Brain microvascular endothelial cell (primary cell): Measurements from ENCODE around the gene PFDN1.

Experiments
- DNase-seq: peaks from one replicate; pipeline ENCODE4 v3.0.0-alpha.2; 2020
- H3K27ac ChIP-seq: fragments of 250-450 bp; sonication (Bioruptor Pico); 2 replicates; pipeline ENCODE4 v1.5.1; 2020; ENCODE audit warnings: mild to moderate bottlenecking, moderate library complexity
- H3K27me3 ChIP-seq: fragments of 250-450 bp; sonication (Bioruptor Pico); replicated peaks from 2 replicates; pipeline ENCODE4 v1.5.1; 2020; ENCODE audit warnings: mild to moderate bottlenecking
- H3K36me3 ChIP-seq: fragments of 250-450 bp; sonication (Bioruptor Pico); replicated peaks from 2 replicates; pipeline ENCODE4 v1.5.1; 2020; ENCODE audit warnings: mild to moderate bottlenecking
- H3K4me3 ChIP-seq: 2 replicates; pipeline ENCODE4 v1.5.1; 2011; ENCODE audit warnings: low read depth, mild to moderate bottlenecking, control low read depth, low read length, moderate library complexity
- in situ Hi-C: cut with HindIII; loops from 2 replicates; pipeline ENCODE4 v1.10.0; 2017; ENCODE audit warnings: low sequenced_read_pairs, low pct_ligation_motif_present
- TF ChIP-seq, protein P1 (sequence below): IDR thresholded peaks from 2 replicates; pipeline ENCODE4 v1.5.1; 2011; ENCODE audit warnings: low read depth, mild to moderate bottlenecking, moderate library complexity, low read length, control low read depth, inconsistent platforms; ENCODE audit errors: missing control alignments

PFDN1 gene

DNA sequence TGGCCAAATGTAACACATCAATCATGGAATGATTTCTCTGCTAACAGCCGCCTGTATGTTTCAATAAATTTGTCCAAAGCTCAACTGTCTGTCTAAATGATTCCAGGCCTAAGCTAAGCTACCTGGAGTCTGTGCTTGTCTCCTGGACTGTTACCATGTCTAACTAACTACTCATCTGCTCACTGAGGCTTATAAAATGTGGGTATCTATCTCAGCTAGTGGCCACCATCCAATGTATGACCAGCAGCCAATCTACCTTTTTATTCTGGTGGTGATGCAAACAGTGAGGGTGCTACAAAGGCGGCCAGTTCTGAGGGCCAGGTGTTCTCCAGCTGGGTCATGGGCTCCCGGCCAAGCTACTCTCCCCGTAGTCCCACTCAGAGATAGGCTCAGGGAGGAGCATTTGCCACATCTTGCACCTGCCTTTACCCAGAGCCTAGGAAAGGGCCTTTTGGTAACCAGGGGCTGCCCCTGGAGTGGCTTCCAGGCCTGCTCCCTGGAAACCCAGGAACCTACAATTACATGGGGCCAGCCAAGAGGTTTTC, 59.1 kb downstream of the PFDN1 start:
- Histone ChIP-seq H3K36me3 (peaks cover 4% of the 10 kb centered on the region), H3K27me3 (no peaks in the 10 kb centered on the region), H3K27ac (no peak overlapping the region), H3K4me3 (no peak overlapping the region)
- DNase-seq: no peak
- in situ Hi-C loops: no loop called here
- TF ChIP-seq, protein P1, sequence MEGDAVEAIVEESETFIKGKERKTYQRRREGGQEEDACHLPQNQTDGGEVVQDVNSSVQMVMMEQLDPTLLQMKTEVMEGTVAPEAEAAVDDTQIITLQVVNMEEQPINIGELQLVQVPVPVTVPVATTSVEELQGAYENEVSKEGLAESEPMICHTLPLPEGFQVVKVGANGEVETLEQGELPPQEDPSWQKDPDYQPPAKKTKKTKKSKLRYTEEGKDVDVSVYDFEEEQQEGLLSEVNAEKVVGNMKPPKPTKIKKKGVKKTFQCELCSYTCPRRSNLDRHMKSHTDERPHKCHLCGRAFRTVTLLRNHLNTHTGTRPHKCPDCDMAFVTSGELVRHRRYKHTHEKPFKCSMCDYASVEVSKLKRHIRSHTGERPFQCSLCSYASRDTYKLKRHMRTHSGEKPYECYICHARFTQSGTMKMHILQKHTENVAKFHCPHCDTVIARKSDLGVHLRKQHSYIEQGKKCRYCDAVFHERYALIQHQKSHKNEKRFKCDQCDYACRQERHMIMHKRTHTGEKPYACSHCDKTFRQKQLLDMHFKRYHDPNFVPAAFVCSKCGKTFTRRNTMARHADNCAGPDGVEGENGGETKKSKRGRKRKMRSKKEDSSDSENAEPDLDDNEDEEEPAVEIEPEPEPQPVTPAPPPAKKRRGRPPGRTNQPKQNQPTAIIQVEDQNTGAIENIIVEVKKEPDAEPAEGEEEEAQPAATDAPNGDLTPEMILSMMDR: no peak

DNA sequence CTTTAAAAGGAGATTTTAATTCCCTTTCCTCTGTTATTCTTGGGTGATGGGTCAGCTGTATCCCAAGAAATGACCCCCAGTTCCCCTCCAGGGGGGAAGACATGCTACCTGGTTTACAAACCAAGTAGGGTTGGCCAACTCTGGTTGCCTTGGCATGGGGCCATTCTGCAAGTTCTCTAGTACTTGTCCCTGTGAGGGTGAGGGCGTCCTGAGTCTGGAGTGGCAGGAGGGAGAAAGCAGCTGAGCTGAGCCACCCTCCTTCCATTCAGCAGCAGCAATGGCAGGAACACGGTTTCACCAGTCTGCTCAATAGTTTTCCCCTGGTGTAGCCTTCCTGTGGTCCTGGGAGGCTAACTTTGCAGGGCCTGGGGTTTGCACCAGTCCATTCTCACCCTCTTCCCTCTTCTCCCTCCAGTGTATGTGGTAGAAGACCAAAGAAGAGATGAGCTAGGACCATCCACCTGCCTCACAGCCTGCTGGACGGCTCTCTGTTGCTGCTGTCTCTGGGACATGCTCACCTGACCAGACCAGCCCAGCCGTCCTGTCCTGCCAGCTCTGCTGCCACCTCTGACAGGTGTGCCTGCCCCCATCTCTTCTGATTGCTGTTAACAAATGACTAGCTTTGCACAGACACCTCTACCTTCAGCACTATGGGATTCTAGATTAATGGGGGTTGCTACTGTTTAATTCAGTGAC, 59.9 kb downstream of the PFDN1 start:
- Histone ChIP-seq H3K27ac (no peak overlapping the region), H3K27me3 (no peaks in the 10 kb centered on the region), H3K36me3 (peaks cover 4% of the 10 kb centered on the region), H3K4me3 (no peak overlapping the region)
- DNase-seq: no peak
- in situ Hi-C loops: no loop called here
- TF ChIP-seq, protein P1: no peak

DNA sequence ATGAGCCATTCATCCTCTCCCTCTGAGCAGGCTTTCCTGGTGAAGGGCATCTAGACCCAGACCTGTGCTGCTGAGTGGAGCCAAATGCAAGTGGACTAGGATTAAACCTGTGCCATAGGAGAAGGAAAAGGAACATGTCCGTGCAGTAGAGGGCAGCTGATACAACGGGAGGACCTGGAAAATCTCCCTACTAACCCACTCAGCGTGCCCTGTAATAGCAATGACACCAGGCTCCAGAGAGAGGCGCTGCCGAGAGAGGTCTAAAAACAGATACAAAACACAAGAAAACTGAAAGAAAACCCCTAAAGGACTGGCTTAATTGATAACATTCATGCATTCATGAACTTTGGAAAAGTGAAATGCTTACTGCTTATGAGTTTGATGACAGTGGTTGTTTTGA, 60.8 kb downstream of the PFDN1 start:
- in situ Hi-C loops: no loop called here
- H3K4me3 ChIP-seq: no peak overlapping the region
- TF ChIP-seq, protein P1: peak; percentile 51
- H3K36me3 ChIP-seq: peaks cover 4% of the 10 kb centered on the region
- no peak for DNase-seq
- no peaks in the 10 kb centered on the region for H3K27me3 ChIP-seq
- H3K27ac ChIP-seq: no peak overlapping the region

DNA sequence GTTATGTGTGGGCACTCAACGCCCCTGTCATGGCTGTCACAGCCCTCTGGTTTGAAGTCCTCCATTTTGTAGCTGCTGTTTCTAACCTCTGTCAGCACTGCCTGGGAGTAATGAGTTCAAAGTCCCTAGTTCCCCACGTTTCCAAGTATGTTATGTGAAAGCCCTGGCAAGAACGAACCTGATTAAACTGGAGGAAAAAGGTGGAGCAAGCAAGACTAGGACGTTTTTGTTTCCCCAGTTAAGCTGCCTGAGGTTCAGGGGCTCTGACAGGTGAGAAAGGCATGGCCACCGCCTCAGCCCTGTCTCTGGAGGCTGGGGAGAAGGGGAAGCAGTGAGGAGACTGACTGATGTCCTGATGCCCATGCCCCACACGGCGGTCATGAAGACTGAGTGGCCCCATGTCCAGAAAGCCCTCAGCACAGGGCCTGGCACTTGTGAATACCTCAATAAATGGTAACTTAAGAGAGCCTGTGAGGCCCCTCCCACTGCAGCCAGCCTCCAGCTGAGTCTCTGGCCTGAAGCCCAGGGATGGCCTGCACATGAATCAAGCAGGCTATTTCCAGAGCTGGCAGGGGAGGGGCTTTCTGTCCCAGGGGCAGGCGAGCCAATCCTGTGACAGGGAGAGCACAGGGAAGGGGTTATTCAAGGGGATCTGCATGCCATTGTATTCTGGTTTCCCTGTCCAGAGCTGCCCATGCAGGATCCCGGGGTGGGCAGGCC, 61.8 kb downstream of the PFDN1 start:
- Histone ChIP-seq H3K4me3 (no peak overlapping the region), H3K27me3 (no peaks in the 10 kb centered on the region), H3K36me3 (peaks cover 4% of the 10 kb centered on the region), H3K27ac (no peak overlapping the region)
- DNase-seq: peak; percentile 94
- TF ChIP-seq, protein P1: no peak
- in situ Hi-C loops: no loop called here

DNA sequence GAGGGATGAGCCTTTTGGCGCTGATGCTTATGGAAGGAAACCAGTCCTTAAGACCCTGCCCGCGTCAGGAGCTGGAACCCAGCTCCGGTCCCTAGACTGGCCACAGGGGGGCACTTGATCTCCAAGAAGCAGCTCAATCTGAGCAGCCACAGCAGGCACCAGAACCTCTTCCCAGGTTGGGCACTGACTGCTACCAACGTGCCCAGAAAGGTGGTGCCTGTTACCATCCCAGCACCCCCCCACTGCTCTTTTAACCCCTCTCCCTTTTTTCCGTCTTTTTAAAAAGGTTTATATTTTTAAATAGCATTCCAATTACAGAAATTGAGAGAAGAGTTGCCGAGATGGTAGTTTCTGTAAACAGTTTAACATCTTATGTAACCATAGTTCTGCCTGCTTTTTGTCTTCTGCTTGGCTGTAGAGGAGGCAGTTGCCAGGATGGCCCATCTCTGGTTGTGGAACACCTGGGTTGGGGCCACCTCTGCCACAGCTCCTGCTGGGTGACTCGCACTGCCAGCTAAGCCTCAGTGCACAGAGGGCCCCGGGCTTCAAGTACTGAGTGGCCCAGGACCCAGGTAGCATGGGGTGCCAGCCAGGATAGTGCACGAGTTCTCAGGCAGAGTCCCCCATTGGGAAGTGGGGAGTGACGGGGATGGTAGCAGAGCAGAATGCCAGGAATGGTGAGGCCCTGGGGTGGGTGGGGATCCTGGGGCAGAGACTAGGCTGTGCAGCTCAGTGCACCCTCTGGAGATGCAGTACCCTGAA, 62.8 kb downstream of the PFDN1 start:
- TF ChIP-seq, protein P1: peak; percentile 88
- in situ Hi-C loops: no loop called here
- peak; percentile 61 for DNase-seq

More for the DNA sequence above, 62.8 kb downstream of the PFDN1 start:
- Histone ChIP-seq H3K4me3 (no peak overlapping the region), H3K36me3 (peaks cover 4% of the 10 kb centered on the region), H3K27me3 (no peaks in the 10 kb centered on the region), H3K27ac (no peak overlapping the region)
